ENCODE data around the gene HTR7. TPM values are rescaled to one million over a fixed set of nuclear protein-coding genes. Genes with fewer than 3 reads are reported as not detected.

HTR7 gene
- total and polyA plus RNA-seq, 2 of the 8 experiments (the other 6 are each of a cell fraction or from before 2014, with no cell fraction given) = 22.9 to 24.6 TPM

DNA sequence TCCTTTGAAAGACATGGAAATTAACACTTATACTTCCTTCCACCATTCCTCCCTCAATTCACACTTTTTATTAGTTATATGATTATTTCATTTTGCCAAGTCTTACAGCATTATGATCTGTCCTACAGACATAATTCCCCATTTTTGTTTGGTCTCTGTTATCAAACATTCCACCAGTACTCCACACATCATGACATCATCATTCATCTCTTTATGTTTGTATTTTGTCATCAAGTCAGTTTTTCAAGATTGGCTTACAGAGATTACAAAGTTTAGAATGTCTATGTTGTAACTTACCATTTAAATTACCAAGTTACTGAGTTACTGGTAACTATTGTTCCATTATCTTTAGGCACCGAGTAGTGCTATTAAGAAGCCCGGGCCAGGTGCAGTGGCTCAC, 150.2 kb downstream of the HTR7 start (continued):
- TF ChIP-seq NANOG (IDR thresholded peaks at IDR 0.05; ENCODE audit: insufficient read depth, low read depth, low read length, poor library complexity, severe bottlenecking) (no peak), CREB1 (IDR thresholded peaks at IDR 0.05) (no peak), CTBP2 (IDR thresholded peaks at IDR 0.05; ENCODE audit: borderline replicate concordance, insufficient read depth, insufficient read length, low read length) (no peak), MAFK (IDR thresholded peaks at IDR 0.05; ENCODE audit: low read depth, low read length) (no peak)
